HUES6 (cell line): ENCODE data around the gene GPR21.

Experiments
- H3K27ac ChIP-seq: 2 replicates; pipeline ENCODE4 v1.7.0; 2013; ENCODE audit warnings: low read depth, mild to moderate bottlenecking, low read length, inconsistent platforms
- H3K27me3 ChIP-seq: 2 replicates; pipeline ENCODE4 v1.6.1; 2013; ENCODE audit warnings: low read length; ENCODE audit not compliant: control insufficient read depth, insufficient read depth
- H3K36me3 ChIP-seq: 2 replicates; pipeline ENCODE4 v1.6.1; 2013; ENCODE audit warnings: low read length; ENCODE audit not compliant: control insufficient read depth, insufficient read depth
- H3K4me1 ChIP-seq: 2 replicates; pipeline ENCODE4 v1.6.1; 2013; ENCODE audit warnings: low read length; ENCODE audit not compliant: control insufficient read depth, insufficient read depth
- H3K4me3 ChIP-seq: 2 replicates; pipeline ENCODE4 v1.5.1; 2013; ENCODE audit warnings: low read depth, low read length
- H3K9ac ChIP-seq: one replicate; pipeline ENCODE4 v1.6.1; 2013; ENCODE audit warnings: mild to moderate bottlenecking, low read length
- H3K9me3 ChIP-seq: 2 replicates; pipeline ENCODE4 v1.6.1; 2013; ENCODE audit warnings: low read depth, low read length; ENCODE audit not compliant: control insufficient read depth, insufficient read depth

GPR21 gene

GRCh38 chr9:123083680-123084079 is 50.2 kb downstream of the GPR21 start:
- Histone ChIP-seq H3K9ac (no peak overlapping the region), H3K4me1 (peaks cover 9% of the 10 kb centered on the region; the same call in 1 of the 2 replicates)

GRCh38 chr9:123084256-123084655 is 50.8 kb downstream of the GPR21 start:
- no peaks in the 10 kb centered on the region for H3K27me3 ChIP-seq
- H3K4me3 ChIP-seq, result no peak overlapping the region
- no peaks in the 10 kb centered on the region for H3K9me3 ChIP-seq
- H3K27ac ChIP-seq, result no peak overlapping the region
- peaks cover 56% of the 10 kb centered on the region for H3K36me3 ChIP-seq
- no peak overlapping the region for H3K9ac ChIP-seq
- H3K4me1 ChIP-seq, result peaks cover 9% of the 10 kb centered on the region; the same call in 1 of the 2 replicates

More at GRCh38 chr9:123083680-123084079, 50.2 kb downstream of the GPR21 start:
- no peaks in the 10 kb centered on the region for H3K27me3 ChIP-seq
- H3K9me3 ChIP-seq, result no peaks in the 10 kb centered on the region
- H3K4me3 ChIP-seq, result no peak overlapping the region
- peaks cover 55% of the 10 kb centered on the region for H3K36me3 ChIP-seq
- no peak overlapping the region for H3K27ac ChIP-seq
